GM23338 (cell line): ENCODE measurements around the gene CDC42BPG.

Source experiments
- CREB1 ChIP-seq: fragments of 250-450 bp; sonication (Bioruptor Pico); IDR thresholded peaks from 2 replicates; pipeline ENCODE4 v1.5.0; 2020; ENCODE audit warnings: low read depth, mild to moderate bottlenecking, moderate library complexity
- EZH2 ChIP-seq: fragments of 200-600 bp; sonication (generic); IDR thresholded peaks from one replicate; pipeline ENCODE4 v1.8.0; 2017; ENCODE audit warnings: antibody characterized with exemption, mild to moderate bottlenecking, low read depth; ENCODE audit not compliant: unreplicated experiment
- EZH2phosphoT487 ChIP-seq: fragments of 200-600 bp; sonication (generic); IDR thresholded peaks from one replicate; pipeline ENCODE4 v1.8.1; 2018; ENCODE audit warnings: antibody characterized with exemption; ENCODE audit not compliant: unreplicated experiment
- JUNB ChIP-seq: IDR thresholded peaks from one replicate; pipeline ENCODE4 v1.6.1; 2016; ENCODE audit warnings: antibody characterized with exemption; ENCODE audit not compliant: unreplicated experiment
- NANOG ChIP-seq: IDR thresholded peaks from 2 replicates; pipeline ENCODE4 v1.6.1; 2016; ENCODE audit warnings: antibody characterized with exemption, borderline replicate concordance
- POLR2AphosphoS5 ChIP-seq: IDR thresholded peaks from 2 replicates; pipeline ENCODE4 v1.6.1; 2016; ENCODE audit warnings: antibody characterized with exemption, low read depth
- STAT1 ChIP-seq: IDR thresholded peaks from one replicate; pipeline ENCODE4 v1.6.1; 2016; ENCODE audit warnings: antibody characterized with exemption; ENCODE audit not compliant: unreplicated experiment
- ZNF114 ChIP-seq: fragments of 250-450 bp; sonication (Bioruptor Pico); IDR thresholded peaks from 2 replicates; pipeline ENCODE4 v1.5.0; 2020; ENCODE audit warnings: mild to moderate bottlenecking, moderate library complexity
- ZNF331 ChIP-seq: fragments of 250-450 bp; sonication (Bioruptor Pico); IDR thresholded peaks from 2 replicates; pipeline ENCODE4 v1.5.0; 2020; ENCODE audit warnings: low read depth, mild to moderate bottlenecking, moderate library complexity
- TF ChIP-seq, protein P1 (sequence below), 2 experiments: fragments of 200-600 bp in 1 of 2; sonication (generic) in 1 of 2; conservative IDR thresholded peaks; 2 replicates each; pipeline versions ENCODE4 v1.5.1 to v1.6.1; 2016 to 2017; ENCODE audit warnings: antibody characterized with exemption in 2 of 2, low read depth in 2 of 2, mild to moderate bottlenecking in 2 of 2, moderate library complexity in 1 of 2
- TF ChIP-seq, protein P2 (sequence below): IDR thresholded peaks from one replicate; pipeline ENCODE4 v1.6.1; 2018; ENCODE audit warnings: antibody characterized with exemption; ENCODE audit not compliant: unreplicated experiment
- TF ChIP-seq, protein P3 (sequence below): fragments of 250-450 bp; sonication (Bioruptor Pico); IDR thresholded peaks from 2 replicates; pipeline ENCODE4 v1.5.0; 2020; ENCODE audit warnings: mild to moderate bottlenecking, moderate library complexity
- TF ChIP-seq, protein P4 (sequence below): IDR thresholded peaks from 2 replicates; pipeline ENCODE4 v1.6.1; 2016; ENCODE audit warnings: antibody characterized with exemption

DNA sequence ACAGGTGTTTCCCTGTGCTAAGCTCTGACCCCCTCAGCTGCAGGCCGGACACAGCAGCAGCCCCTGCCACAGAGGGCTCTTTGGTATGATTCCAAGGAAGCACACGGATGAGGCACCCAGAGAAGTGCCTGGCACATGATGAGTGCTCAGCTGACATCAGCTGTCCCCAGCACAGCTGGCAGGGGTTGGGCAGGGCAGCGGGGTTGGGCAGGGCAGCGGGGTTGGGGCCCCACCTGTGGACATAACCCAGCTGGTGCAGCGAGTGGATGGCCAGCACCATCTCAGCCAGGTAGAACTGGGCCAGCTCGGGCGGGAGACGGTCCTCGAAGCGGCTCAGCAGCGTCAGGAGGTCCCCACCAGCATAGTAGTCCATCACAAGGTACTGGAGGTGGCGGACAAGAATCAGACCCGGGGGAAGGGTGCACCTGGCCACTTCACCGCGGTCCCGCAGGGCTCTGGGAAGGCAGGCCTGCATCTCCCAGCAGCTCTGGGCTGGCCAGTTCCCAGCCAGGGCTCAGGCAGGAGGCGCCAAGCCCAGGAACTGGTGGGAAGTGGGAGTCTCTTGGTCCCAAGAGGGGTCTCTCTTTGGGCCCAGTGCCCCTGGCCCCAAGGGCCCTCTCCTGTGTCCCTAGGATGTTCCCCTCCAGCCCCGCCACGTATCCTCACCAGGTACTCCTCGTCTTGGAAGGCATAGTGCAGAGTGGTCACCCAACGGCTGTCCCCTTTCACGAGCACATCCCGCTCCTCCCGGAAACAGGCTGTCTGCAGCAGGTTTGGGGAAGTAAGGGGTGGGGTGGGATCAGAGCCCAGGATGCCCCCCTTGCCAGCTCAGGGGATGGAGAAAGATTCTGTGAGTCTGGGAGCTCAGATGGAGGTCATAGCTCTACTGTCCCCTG is 4.3 kb downstream of the CDC42BPG start:
- TF ChIP-seq POLR2AphosphoS5 (no peak), CREB1 (no peak), NANOG (no peak), EZH2phosphoT487 (no peak), EZH2 (no peak), ZNF331 (CRISPR knock-in tag) (no peak), JUNB (no peak), ZNF114 (no peak), STAT1 (no peak)
- TF ChIP-seq, protein P1, sequence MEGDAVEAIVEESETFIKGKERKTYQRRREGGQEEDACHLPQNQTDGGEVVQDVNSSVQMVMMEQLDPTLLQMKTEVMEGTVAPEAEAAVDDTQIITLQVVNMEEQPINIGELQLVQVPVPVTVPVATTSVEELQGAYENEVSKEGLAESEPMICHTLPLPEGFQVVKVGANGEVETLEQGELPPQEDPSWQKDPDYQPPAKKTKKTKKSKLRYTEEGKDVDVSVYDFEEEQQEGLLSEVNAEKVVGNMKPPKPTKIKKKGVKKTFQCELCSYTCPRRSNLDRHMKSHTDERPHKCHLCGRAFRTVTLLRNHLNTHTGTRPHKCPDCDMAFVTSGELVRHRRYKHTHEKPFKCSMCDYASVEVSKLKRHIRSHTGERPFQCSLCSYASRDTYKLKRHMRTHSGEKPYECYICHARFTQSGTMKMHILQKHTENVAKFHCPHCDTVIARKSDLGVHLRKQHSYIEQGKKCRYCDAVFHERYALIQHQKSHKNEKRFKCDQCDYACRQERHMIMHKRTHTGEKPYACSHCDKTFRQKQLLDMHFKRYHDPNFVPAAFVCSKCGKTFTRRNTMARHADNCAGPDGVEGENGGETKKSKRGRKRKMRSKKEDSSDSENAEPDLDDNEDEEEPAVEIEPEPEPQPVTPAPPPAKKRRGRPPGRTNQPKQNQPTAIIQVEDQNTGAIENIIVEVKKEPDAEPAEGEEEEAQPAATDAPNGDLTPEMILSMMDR (conservative IDR thresholded peaks at IDR 0.05; ENCODE audit: low read depth in 2 of 2) = no peak
- TF ChIP-seq, protein P2, sequence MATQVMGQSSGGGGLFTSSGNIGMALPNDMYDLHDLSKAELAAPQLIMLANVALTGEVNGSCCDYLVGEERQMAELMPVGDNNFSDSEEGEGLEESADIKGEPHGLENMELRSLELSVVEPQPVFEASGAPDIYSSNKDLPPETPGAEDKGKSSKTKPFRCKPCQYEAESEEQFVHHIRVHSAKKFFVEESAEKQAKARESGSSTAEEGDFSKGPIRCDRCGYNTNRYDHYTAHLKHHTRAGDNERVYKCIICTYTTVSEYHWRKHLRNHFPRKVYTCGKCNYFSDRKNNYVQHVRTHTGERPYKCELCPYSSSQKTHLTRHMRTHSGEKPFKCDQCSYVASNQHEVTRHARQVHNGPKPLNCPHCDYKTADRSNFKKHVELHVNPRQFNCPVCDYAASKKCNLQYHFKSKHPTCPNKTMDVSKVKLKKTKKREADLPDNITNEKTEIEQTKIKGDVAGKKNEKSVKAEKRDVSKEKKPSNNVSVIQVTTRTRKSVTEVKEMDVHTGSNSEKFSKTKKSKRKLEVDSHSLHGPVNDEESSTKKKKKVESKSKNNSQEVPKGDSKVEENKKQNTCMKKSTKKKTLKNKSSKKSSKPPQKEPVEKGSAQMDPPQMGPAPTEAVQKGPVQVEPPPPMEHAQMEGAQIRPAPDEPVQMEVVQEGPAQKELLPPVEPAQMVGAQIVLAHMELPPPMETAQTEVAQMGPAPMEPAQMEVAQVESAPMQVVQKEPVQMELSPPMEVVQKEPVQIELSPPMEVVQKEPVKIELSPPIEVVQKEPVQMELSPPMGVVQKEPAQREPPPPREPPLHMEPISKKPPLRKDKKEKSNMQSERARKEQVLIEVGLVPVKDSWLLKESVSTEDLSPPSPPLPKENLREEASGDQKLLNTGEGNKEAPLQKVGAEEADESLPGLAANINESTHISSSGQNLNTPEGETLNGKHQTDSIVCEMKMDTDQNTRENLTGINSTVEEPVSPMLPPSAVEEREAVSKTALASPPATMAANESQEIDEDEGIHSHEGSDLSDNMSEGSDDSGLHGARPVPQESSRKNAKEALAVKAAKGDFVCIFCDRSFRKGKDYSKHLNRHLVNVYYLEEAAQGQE = no peak
- TF ChIP-seq, protein P3, sequence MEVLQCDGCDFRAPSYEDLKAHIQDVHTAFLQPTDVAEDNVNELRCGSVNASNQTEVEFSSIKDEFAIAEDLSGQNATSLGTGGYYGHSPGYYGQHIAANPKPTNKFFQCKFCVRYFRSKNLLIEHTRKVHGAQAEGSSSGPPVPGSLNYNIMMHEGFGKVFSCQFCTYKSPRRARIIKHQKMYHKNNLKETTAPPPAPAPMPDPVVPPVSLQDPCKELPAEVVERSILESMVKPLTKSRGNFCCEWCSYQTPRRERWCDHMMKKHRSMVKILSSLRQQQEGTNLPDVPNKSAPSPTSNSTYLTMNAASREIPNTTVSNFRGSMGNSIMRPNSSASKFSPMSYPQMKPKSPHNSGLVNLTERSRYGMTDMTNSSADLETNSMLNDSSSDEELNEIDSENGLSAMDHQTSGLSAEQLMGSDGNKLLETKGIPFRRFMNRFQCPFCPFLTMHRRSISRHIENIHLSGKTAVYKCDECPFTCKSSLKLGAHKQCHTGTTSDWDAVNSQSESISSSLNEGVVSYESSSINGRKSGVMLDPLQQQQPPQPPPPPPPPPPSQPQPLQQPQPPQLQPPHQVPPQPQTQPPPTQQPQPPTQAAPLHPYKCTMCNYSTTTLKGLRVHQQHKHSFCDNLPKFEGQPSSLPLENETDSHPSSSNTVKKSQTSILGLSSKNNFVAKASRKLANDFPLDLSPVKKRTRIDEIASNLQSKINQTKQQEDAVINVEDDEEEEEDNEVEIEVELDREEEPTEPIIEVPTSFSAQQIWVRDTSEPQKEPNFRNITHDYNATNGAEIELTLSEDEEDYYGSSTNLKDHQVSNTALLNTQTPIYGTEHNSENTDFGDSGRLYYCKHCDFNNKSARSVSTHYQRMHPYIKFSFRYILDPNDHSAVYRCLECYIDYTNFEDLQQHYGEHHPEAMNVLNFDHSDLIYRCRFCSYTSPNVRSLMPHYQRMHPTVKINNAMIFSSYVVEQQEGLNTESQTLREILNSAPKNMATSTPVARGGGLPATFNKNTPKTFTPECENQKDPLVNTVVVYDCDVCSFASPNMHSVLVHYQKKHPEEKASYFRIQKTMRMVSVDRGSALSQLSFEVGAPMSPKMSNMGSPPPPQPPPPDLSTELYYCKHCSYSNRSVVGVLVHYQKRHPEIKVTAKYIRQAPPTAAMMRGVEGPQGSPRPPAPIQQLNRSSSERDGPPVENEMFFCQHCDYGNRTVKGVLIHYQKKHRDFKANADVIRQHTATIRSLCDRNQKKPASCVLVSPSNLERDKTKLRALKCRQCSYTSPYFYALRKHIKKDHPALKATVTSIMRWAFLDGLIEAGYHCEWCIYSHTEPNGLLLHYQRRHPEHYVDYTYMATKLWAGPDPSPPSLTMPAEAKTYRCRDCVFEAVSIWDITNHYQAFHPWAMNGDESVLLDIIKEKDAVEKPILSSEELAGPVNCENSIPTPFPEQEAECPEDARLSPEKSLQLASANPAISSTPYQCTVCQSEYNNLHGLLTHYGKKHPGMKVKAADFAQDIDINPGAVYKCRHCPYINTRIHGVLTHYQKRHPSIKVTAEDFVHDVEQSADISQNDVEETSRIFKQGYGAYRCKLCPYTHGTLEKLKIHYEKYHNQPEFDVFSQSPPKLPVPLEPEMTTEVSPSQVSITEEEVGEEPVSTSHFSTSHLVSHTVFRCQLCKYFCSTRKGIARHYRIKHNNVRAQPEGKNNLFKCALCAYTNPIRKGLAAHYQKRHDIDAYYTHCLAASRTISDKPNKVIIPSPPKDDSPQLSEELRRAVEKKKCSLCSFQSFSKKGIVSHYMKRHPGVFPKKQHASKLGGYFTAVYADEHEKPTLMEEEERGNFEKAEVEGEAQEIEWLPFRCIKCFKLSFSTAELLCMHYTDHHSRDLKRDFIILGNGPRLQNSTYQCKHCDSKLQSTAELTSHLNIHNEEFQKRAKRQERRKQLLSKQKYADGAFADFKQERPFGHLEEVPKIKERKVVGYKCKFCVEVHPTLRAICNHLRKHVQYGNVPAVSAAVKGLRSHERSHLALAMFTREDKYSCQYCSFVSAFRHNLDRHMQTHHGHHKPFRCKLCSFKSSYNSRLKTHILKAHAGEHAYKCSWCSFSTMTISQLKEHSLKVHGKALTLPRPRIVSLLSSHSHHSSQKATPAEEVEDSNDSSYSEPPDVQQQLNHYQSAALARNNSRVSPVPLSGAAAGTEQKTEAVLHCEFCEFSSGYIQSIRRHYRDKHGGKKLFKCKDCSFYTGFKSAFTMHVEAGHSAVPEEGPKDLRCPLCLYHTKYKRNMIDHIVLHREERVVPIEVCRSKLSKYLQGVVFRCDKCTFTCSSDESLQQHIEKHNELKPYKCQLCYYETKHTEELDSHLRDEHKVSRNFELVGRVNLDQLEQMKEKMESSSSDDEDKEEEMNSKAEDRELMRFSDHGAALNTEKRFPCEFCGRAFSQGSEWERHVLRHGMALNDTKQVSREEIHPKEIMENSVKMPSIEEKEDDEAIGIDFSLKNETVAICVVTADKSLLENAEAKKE = no peak
- TF ChIP-seq, protein P4, sequence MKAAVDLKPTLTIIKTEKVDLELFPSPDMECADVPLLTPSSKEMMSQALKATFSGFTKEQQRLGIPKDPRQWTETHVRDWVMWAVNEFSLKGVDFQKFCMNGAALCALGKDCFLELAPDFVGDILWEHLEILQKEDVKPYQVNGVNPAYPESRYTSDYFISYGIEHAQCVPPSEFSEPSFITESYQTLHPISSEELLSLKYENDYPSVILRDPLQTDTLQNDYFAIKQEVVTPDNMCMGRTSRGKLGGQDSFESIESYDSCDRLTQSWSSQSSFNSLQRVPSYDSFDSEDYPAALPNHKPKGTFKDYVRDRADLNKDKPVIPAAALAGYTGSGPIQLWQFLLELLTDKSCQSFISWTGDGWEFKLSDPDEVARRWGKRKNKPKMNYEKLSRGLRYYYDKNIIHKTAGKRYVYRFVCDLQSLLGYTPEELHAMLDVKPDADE = no peak
